Endothelial cell of umbilical vein (primary cell): ENCODE data around the gene ABR. TPM values are rescaled to one million over a fixed set of nuclear protein-coding genes. Genes with fewer than 3 reads are reported as not detected.

Experiments used
- BruUV-seq: library from RNA; stranded (reverse); fragments of 400-500 nt; replicated peaks from 2 replicates; lab custom pipeline; 2021; lab: Mats Ljungman, UMichigan
- CTCF ChIA-PET: fragments of 300-600, 350-600 bp; sonication (Branson Sonifier 250); formaldehyde crosslinking; loops from one replicate; lab custom pipeline; 2021; ENCODE audit warnings: antibody characterized with exemption, inconsistent platforms; lab: Charles Lee
- POLR2A ChIA-PET: fragments of 300-600, 350-600 bp; sonication (Branson Sonifier 250); formaldehyde crosslinking; loops from one replicate; lab custom pipeline; 2021; ENCODE audit warnings: antibody characterized with exemption, inconsistent platforms; lab: Charles Lee
- DNase-seq: peaks from one replicate; pipeline ENCODE4 v3.0.0-alpha.2; 2011; ENCODE audit warnings: low read depth, low spot score
- FAIRE-seq: peaks from 2 replicates; lab custom pipeline; 2011; peaks lifted over from hg19 to GRCh38; lab: Jason Lieb, UNC
- H2AFZ ChIP-seq: 2 replicates; pipeline ENCODE4 v1.6.0; 2012; ENCODE audit warnings: low read depth, low read length, control low read depth, inconsistent platforms
- H3K27ac ChIP-seq: 2 replicates; pipeline ENCODE4 v1.5.1; 2011; ENCODE audit warnings: low read depth, mild to moderate bottlenecking, control low read depth, low read length, moderate library complexity; ENCODE audit not compliant: insufficient read depth
- H3K27me3 ChIP-seq, 2 experiments: 2 replicates each; pipeline versions ENCODE4 v1.6.0 to v1.6.1; 2011; ENCODE audit warnings: low read length in 2 of 2, mixed read lengths in 1 of 2; ENCODE audit not compliant: control insufficient read depth in 2 of 2, insufficient read depth in 2 of 2
- H3K36me3 ChIP-seq, 2 experiments: 2 replicates in 1 of 2; 3 replicates in 1 of 2; pipeline ENCODE4 v1.5.1; 2011; ENCODE audit warnings: low read length in 2 of 2, mild to moderate bottlenecking in 1 of 2, moderate library complexity in 1 of 2; ENCODE audit not compliant: control insufficient read depth in 2 of 2, insufficient read depth in 2 of 2; ENCODE audit errors: extremely low read depth in 1 of 2
- H3K4me1 ChIP-seq: 3 replicates; pipeline ENCODE4 v1.5.1; 2011; ENCODE audit warnings: mild to moderate bottlenecking, low read length; ENCODE audit not compliant: control insufficient read depth, insufficient read depth; ENCODE audit errors: extremely low read depth
- H3K4me2 ChIP-seq: 2 replicates; pipeline ENCODE4 v1.6.1; 2011; ENCODE audit warnings: low read length, control low read depth, mixed read lengths; ENCODE audit not compliant: insufficient read depth
- H3K4me3 ChIP-seq, 3 experiments: fragments of 200-600 bp in 1 of 3; sonication (generic), shearing (Covaris generic) in 1 of 3; replicated peaks in 1 of 3; 2 replicates each; pipeline ENCODE4 v1.5.1; 2011 to 2016; ENCODE audit warnings: control low read depth in 3 of 3, low read length in 3 of 3, mild to moderate bottlenecking in 2 of 3, inconsistent platforms in 1 of 3, low read depth in 1 of 3, moderate library complexity in 1 of 3; ENCODE audit not compliant: insufficient read depth in 1 of 3
- H3K79me2 ChIP-seq: 2 replicates; pipeline ENCODE4 v1.6.0; 2012; ENCODE audit warnings: low read length, inconsistent platforms; ENCODE audit not compliant: control insufficient read depth, insufficient read depth
- H3K9ac ChIP-seq: replicated peaks from 2 replicates; pipeline ENCODE3; 2011; ENCODE audit warnings: low read length, control low read depth; ENCODE audit not compliant: insufficient read depth; ENCODE audit errors: extremely low read depth
- H3K9me1 ChIP-seq: replicated peaks from 3 replicates; pipeline ENCODE4 v1.6.0; 2011; ENCODE audit warnings: mild to moderate bottlenecking, low read length; ENCODE audit not compliant: control insufficient read depth, insufficient read depth; ENCODE audit errors: extremely low read depth
- H3K9me3 ChIP-seq: replicated peaks from 2 replicates; pipeline ENCODE4 v1.5.1; 2012; ENCODE audit warnings: low read length, inconsistent platforms; ENCODE audit not compliant: control insufficient read depth, insufficient read depth
- H4K20me1 ChIP-seq: replicated peaks from 2 replicates; pipeline ENCODE3; 2011; ENCODE audit warnings: mild to moderate bottlenecking, low read length; ENCODE audit not compliant: control insufficient read depth, insufficient read depth; ENCODE audit errors: extremely low read depth
- CTCF ChIP-seq, 2 donors: IDR thresholded peaks; 1 replicate in 1 of 2; 2 replicates in 1 of 2; pipeline ENCODE4 v1.5.1; 2011; ENCODE audit warnings: low read length in 2 of 2, mild to moderate bottlenecking in 2 of 2, moderate library complexity in 2 of 2, control low read depth in 1 of 2, inconsistent platforms in 1 of 2, low read depth in 1 of 2; ENCODE audit not compliant: insufficient read depth in 1 of 2; ENCODE audit errors: extremely low read depth in 1 of 2
- FOS ChIP-seq: IDR thresholded peaks from 2 replicates; pipeline ENCODE4 v1.6.1; 2011; ENCODE audit warnings: mild to moderate bottlenecking, low read length, moderate library complexity, borderline replicate concordance; ENCODE audit not compliant: insufficient read depth
- GATA2 ChIP-seq: IDR thresholded peaks from 2 replicates; pipeline ENCODE4 v1.7.0; 2011; ENCODE audit warnings: low read depth, mild to moderate bottlenecking, moderate library complexity, mixed read lengths, low read length; ENCODE audit not compliant: insufficient read length, insufficient read depth
- JUN ChIP-seq: IDR thresholded peaks from 2 replicates; pipeline ENCODE4 v1.6.1; 2011; ENCODE audit warnings: borderline replicate concordance, low read depth; ENCODE audit not compliant: insufficient read length, insufficient read depth
- MAX ChIP-seq: IDR thresholded peaks from 2 replicates; pipeline ENCODE4 v1.6.1; 2011; ENCODE audit not compliant: insufficient read depth, insufficient read length
- POLR2A ChIP-seq: IDR thresholded peaks from 2 replicates; pipeline ENCODE4 v1.6.1; 2012; ENCODE audit warnings: low read depth, mild to moderate bottlenecking, control low read depth, low read length
- POLR2AphosphoS5 ChIP-seq: IDR thresholded peaks from 2 replicates; pipeline ENCODE4 v1.6.1; 2012; ENCODE audit warnings: low read depth, mild to moderate bottlenecking, control low read depth, low read length, moderate library complexity; ENCODE audit not compliant: insufficient read depth
- dilution Hi-C: fragments of 300-500 bp; cut with MboI; formaldehyde crosslinking; loops from one replicate; pipeline ENCODE4 v1.15.0; 2019; ENCODE audit warnings: low sequenced_read_pairs; ENCODE audit not compliant: extremely low pct_ligation_motif_present
- intact Hi-C: fragments of 100-400 bp; cut with micrococcal nuclease; formaldehyde crosslinking; loops from one replicate; pipeline ENCODE4 v1.10.0; 2022
- polyA plus RNA-seq, 4 experiments: library from polyadenylated mRNA; depleted of rRNA in 3 of 4; stranded (reverse) in 3 of 4; unstranded in 1 of 4; fragments of >200 nt; gene quantifications; 2 replicates each; pipeline versions ENCODE4 v1.2.1 to v1.2.3, GENCODE V29; 2011 to 2012; ENCODE audit warnings: missing spikeins in 1 of 4
- total RNA-seq: library from RNA; stranded (reverse); gene quantifications from 2 replicates; pipeline ENCODE4 v1.2.3, GENCODE V29; 2021

Gene ABR
- total and polyA plus RNA-seq, 2 donors (not counting 3 experiments of a cell fraction or from before 2014, with no cell fraction given) = 83.5 to 96.8 TPM

GRCh38 chr17:980406-981291 is 199.1 kb downstream of the ABR start:
- H3K4me3 ChIP-seq = peak overlapping the region in 2 of 3 experiments; percentile 15 to 53
- CTCF ChIA-PET = interaction anchor here (0.6 to 7.8 kb wide), 87 partner anchors 9 to 594 kb away, joined by 3 to 341 read pairs (median 4); partner anchors contain the start of genes GEMIN4, GLOD4, MRM3 and TIMM22
- no peaks in the 10 kb centered on the region for H3K9me3 ChIP-seq
- peak overlapping the region; percentile 80 for H2AFZ ChIP-seq
- dilution Hi-C loops = loop anchor here (25.0 kb wide), 1 partner anchor 193 kb away; the partner anchor contains the start of genes GLOD4 and MRM3
- FAIRE-seq (peak; percentile 95), DNase-seq (peak; percentile 82)
- H3K79me2 ChIP-seq = peaks cover 12% of the 10 kb centered on the region
- intact Hi-C loops = loop anchor here (1.0 to 5.0 kb wide), 6 partner anchors 76 to 570 kb away; partner anchors contain the start of gene GEMIN4
- no peak overlapping the region for H3K9ac ChIP-seq
- H3K27me3 ChIP-seq = no peaks in the 10 kb centered on the region
- TF ChIP-seq JUN (no peak), POLR2AphosphoS5 (no peak), POLR2A (no peak), CTCF (IDR thresholded peaks at IDR 0.05; ENCODE audit: extremely low read depth in 1 of 2, insufficient read depth in 1 of 2, low read depth in 1 of 2, low read length in 2 of 2) (peak; percentile 68 to 75), FOS (no peak), GATA2 (no peak), MAX (no peak)
- peaks cover 21% of the 10 kb centered on the region for H3K4me1 ChIP-seq
- H3K27ac ChIP-seq = no peak overlapping the region
- POLR2A ChIA-PET = interaction anchor here (0.7 to 0.8 kb wide), 3 partner anchors 122 to 231 kb away, joined by 3 read pairs; no protein-coding TSS in a partner anchor
- no peaks in the 10 kb centered on the region for H3K36me3 ChIP-seq
- no peaks in the 10 kb centered on the region for H3K9me1 ChIP-seq
- no TSS peak for BruUV-seq
- peak overlapping the region; percentile 66 for H3K4me2 ChIP-seq
- H4K20me1 ChIP-seq = no peaks in the 10 kb centered on the region
